H9 (cell line): Measurements from ENCODE around the gene MTMR8. TPM values are rescaled to one million over a fixed set of nuclear protein-coding genes. Genes with fewer than 3 reads are reported as not detected.

ENCODE experiments used
- DNase-seq: peaks from one replicate; pipeline ENCODE4 v3.0.0-alpha.2; 2017
- H2AFZ ChIP-seq: one replicate; pipeline ENCODE4 v1.6.1; 2013; ENCODE audit warnings: mild to moderate bottlenecking, low read length, control low read depth, moderate library complexity
- H2AK5ac ChIP-seq: 2 replicates; pipeline ENCODE4 v1.6.1; 2013; ENCODE audit warnings: low read length, control low read depth, mixed read lengths; ENCODE audit not compliant: insufficient read length
- H2BK120ac ChIP-seq: one replicate; pipeline ENCODE4 v1.6.1; 2013; ENCODE audit warnings: low read depth, mild to moderate bottlenecking, low read length, control low read depth, inconsistent platforms; ENCODE audit not compliant: poor library complexity, severe bottlenecking
- H2BK12ac ChIP-seq: 2 replicates; pipeline ENCODE4 v1.6.1; 2013; ENCODE audit warnings: low read length, control low read depth, mixed read lengths, low read depth; ENCODE audit not compliant: insufficient read length
- H2BK15ac ChIP-seq: 2 replicates; pipeline ENCODE4 v1.6.1; 2013; ENCODE audit warnings: low read depth, low read length, control low read depth
- H2BK20ac ChIP-seq: one replicate; pipeline ENCODE4 v1.6.1; 2013; ENCODE audit warnings: low read depth, mild to moderate bottlenecking, low read length, control low read depth, inconsistent platforms; ENCODE audit not compliant: poor library complexity, severe bottlenecking
- H2BK5ac ChIP-seq: 2 replicates; pipeline ENCODE4 v1.6.1; 2013; ENCODE audit warnings: low read length, control low read depth, mixed read lengths; ENCODE audit not compliant: insufficient read length
- H3K14ac ChIP-seq: 2 replicates; pipeline ENCODE4 v1.6.1; 2013; ENCODE audit warnings: low read length, control low read depth; ENCODE audit not compliant: insufficient read depth
- H3K18ac ChIP-seq: 2 replicates; pipeline ENCODE4 v1.6.1; 2013; ENCODE audit warnings: low read depth, mild to moderate bottlenecking, mixed read lengths, low read length, control low read depth; ENCODE audit not compliant: insufficient read length
- H3K23ac ChIP-seq: 2 replicates; pipeline ENCODE4 v1.6.1; 2013; ENCODE audit warnings: low read length, control low read depth, mixed read lengths, low read depth; ENCODE audit not compliant: insufficient read length
- H3K23me2 ChIP-seq: 2 replicates; pipeline ENCODE4 v1.6.1; 2013; ENCODE audit warnings: low read depth, mild to moderate bottlenecking, mixed read lengths, low read length, control low read depth; ENCODE audit not compliant: insufficient read length, poor library complexity, severe bottlenecking
- H3K27ac ChIP-seq: 2 replicates; pipeline ENCODE4 v1.5.1; 2013; ENCODE audit warnings: low read length, control low read depth, mixed read lengths, low read depth; ENCODE audit not compliant: insufficient read length
- H3K27me3 ChIP-seq: 2 replicates; pipeline ENCODE4 v1.6.1; 2013; ENCODE audit warnings: low read length, control low read depth, inconsistent platforms; ENCODE audit not compliant: insufficient read depth
- H3K4ac ChIP-seq: 2 replicates; pipeline ENCODE4 v1.6.1; 2013; ENCODE audit warnings: low read depth, mild to moderate bottlenecking, control low read depth, inconsistent platforms, low read length, moderate library complexity
- H3K4me1 ChIP-seq: 2 replicates; pipeline ENCODE4 v1.6.1; 2013; ENCODE audit warnings: low read length, control low read depth, inconsistent platforms; ENCODE audit not compliant: insufficient read depth
- H3K4me2 ChIP-seq: 2 replicates; pipeline ENCODE4 v1.6.1; 2013; ENCODE audit warnings: low read length, control low read depth, mixed read lengths; ENCODE audit not compliant: insufficient read length, insufficient read depth
- H3K56ac ChIP-seq: 2 replicates; pipeline ENCODE4 v1.6.1; 2013; ENCODE audit warnings: low read depth, mild to moderate bottlenecking, mixed read lengths, low read length, control low read depth; ENCODE audit not compliant: insufficient read length
- H3K79me1 ChIP-seq: 2 replicates; pipeline ENCODE4 v1.6.1; 2013; ENCODE audit warnings: low read depth, mild to moderate bottlenecking, moderate library complexity, low read length, control low read depth, inconsistent platforms; ENCODE audit not compliant: insufficient read depth, poor library complexity, severe bottlenecking
- H3K79me2 ChIP-seq: 2 replicates; pipeline ENCODE4 v1.6.1; 2013; ENCODE audit warnings: low read length, control low read depth, inconsistent platforms; ENCODE audit not compliant: insufficient read depth
- H3K9ac ChIP-seq: 2 replicates; pipeline ENCODE4 v1.6.1; 2013; ENCODE audit warnings: low read length, control low read depth, mixed read lengths; ENCODE audit not compliant: insufficient read length; ENCODE audit errors: extremely low read depth
- H3K9me3 ChIP-seq: one replicate; pipeline ENCODE4 v1.6.1; 2013; ENCODE audit warnings: low read depth, low read length, inconsistent platforms; ENCODE audit not compliant: control insufficient read depth
- H3T11ph ChIP-seq: one replicate; pipeline ENCODE4 v1.6.1; 2013; ENCODE audit warnings: mild to moderate bottlenecking, low read length, control low read depth, inconsistent platforms
- H4K20me1 ChIP-seq: one replicate; pipeline ENCODE4 v1.6.1; 2013; ENCODE audit not compliant: control insufficient read depth, insufficient read length, insufficient read depth
- H4K5ac ChIP-seq: 2 replicates; pipeline ENCODE4 v1.6.1; 2013; ENCODE audit warnings: low read depth, mild to moderate bottlenecking, mixed read lengths, low read length, control low read depth; ENCODE audit not compliant: insufficient read length
- H4K8ac ChIP-seq: replicated peaks from 2 replicates; pipeline ENCODE4 v1.6.1; 2013; ENCODE audit warnings: low read length, control low read depth, mixed read lengths, low read depth; ENCODE audit not compliant: insufficient read length
- H4K91ac ChIP-seq: 2 replicates; pipeline ENCODE4 v1.6.1; 2013; ENCODE audit warnings: low read depth, mild to moderate bottlenecking, moderate library complexity, mixed read lengths, low read length, control low read depth; ENCODE audit not compliant: insufficient read length
- H3K27ac Mint-ChIP-seq, 3 experiments: 2 replicates in 2 of 3; 3 replicates in 1 of 3; pipeline ENCODE4 v1.8.0; 2020 to 2021; ENCODE audit warnings: mixed read lengths in 3 of 3, mild to moderate bottlenecking in 1 of 3, moderate library complexity in 1 of 3
- H3K27me3 Mint-ChIP-seq: 2 replicates; pipeline ENCODE4 v1.8.0; 2021; ENCODE audit warnings: low read depth, mild to moderate bottlenecking, moderate library complexity, mixed read lengths
- H3K36me3 Mint-ChIP-seq, 3 experiments: 2 replicates in 2 of 3; 3 replicates in 1 of 3; pipeline ENCODE4 v1.8.0; 2020 to 2021; ENCODE audit warnings: low read depth in 3 of 3, mixed read lengths in 3 of 3; ENCODE audit not compliant: insufficient read depth in 1 of 3
- H3K4me1 Mint-ChIP-seq, 2 experiments: 2 replicates each; pipeline ENCODE4 v1.8.0; 2020; ENCODE audit warnings: mixed read lengths in 2 of 2
- H3K4me3 Mint-ChIP-seq, 2 experiments: 2 replicates in 1 of 2; 3 replicates in 1 of 2; pipeline ENCODE4 v1.8.0; 2020 to 2021; ENCODE audit warnings: mild to moderate bottlenecking in 2 of 2, mixed read lengths in 2 of 2, moderate library complexity in 1 of 2
- H3K9me3 Mint-ChIP-seq, 2 experiments: 2 replicates in 1 of 2; 3 replicates in 1 of 2; pipeline ENCODE4 v1.8.0; 2020; ENCODE audit warnings: mild to moderate bottlenecking in 2 of 2, mixed read lengths in 2 of 2, moderate library complexity in 1 of 2
- WGBS: extraction: QIAGEN DNeasy Blood & Tissue Kit; methylation state at CpG from one replicate; pipeline ENCODE4 v1.1.7; 2013; ENCODE audit warnings: missing lambda C conversion rate, low lambda C conversion rate, mixed read lengths; ENCODE audit not compliant: insufficient read length; ENCODE audit errors: extremely low coverage; 5-methylcytosine and 5-hydroxymethylcytosine counted together
- total RNA-seq: library from RNA; stranded (reverse); gene quantifications from 2 replicates; pipeline ENCODE4 v1.2.1, GENCODE V29; 2021
- TF ChIP-seq, protein P1 (sequence below): fragments of 200-600 bp; sonication (generic); conservative IDR thresholded peaks from 3 replicates; pipeline ENCODE4 v1.8.0; 2021; ENCODE audit warnings: antibody characterized with exemption, mild to moderate bottlenecking

The MTMR8 gene
- total RNA-seq, 1 experiment from 2014 or later, result 5.2 TPM

DNA sequence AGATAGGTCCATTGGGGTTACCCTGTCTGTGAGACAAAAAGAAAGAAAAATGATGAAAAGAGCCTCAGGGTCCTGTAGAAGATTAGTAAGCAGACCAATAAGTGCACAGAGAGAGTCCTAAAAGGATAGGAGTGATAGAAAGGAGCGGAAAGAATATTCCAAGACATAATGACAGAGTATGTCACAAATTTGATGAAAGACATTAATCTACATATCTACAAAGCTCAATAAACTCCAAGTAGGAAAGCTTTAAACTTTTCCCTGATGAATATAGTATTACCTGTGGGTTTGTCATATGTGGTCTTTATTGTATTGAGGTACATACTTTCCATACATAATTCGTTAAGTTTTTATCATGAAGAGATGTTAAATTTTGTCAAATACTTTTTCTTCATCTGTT, 73.7 kb downstream of the MTMR8 start:
- Mint-ChIP-seq H3K4me3 (no peak overlapping the region), H3K4me1 (no peaks in the 10 kb centered on the region), H3K36me3 (peaks cover 55 to 81% (median 73%) of the 10 kb centered on the region in 3 experiments), H3K27ac (no peak overlapping the region), H3K27me3 (no peaks in the 10 kb centered on the region), H3K9me3 (peaks cover 88 to 94% of the 10 kb centered on the region in 2 experiments)
- Histone ChIP-seq H3K23ac (no peak overlapping the region), H3K9ac (no peak overlapping the region), H2BK20ac (no peak overlapping the region), H2BK15ac (no peak overlapping the region), H2AFZ (no peak overlapping the region), H3K4ac (no peak overlapping the region), H3K79me1 (no peaks in the 10 kb centered on the region), H3K27ac (no peak overlapping the region), H4K20me1 (no peaks in the 10 kb centered on the region), H3K27me3 (no peaks in the 10 kb centered on the region), H2AK5ac (no peak overlapping the region), H2BK120ac (no peak overlapping the region), H4K5ac (no peak overlapping the region), H3K18ac (no peak overlapping the region), H3K9me3 (peaks cover 15% of the 10 kb centered on the region), H3K56ac (no peak overlapping the region), H4K8ac (no peak overlapping the region), H3K79me2 (no peaks in the 10 kb centered on the region), H3K4me1 (no peaks in the 10 kb centered on the region), H3K14ac (no peak overlapping the region), H3T11ph (no peak overlapping the region), H3K23me2 (no peaks in the 10 kb centered on the region), H2BK5ac (no peak overlapping the region), H3K4me2 (no peak overlapping the region), H4K91ac (no peak overlapping the region), H2BK12ac (no peak overlapping the region)
- WGBS, result no CpG with 5 or more reads among the region's 2 CpGs
- TF ChIP-seq, protein P1, sequence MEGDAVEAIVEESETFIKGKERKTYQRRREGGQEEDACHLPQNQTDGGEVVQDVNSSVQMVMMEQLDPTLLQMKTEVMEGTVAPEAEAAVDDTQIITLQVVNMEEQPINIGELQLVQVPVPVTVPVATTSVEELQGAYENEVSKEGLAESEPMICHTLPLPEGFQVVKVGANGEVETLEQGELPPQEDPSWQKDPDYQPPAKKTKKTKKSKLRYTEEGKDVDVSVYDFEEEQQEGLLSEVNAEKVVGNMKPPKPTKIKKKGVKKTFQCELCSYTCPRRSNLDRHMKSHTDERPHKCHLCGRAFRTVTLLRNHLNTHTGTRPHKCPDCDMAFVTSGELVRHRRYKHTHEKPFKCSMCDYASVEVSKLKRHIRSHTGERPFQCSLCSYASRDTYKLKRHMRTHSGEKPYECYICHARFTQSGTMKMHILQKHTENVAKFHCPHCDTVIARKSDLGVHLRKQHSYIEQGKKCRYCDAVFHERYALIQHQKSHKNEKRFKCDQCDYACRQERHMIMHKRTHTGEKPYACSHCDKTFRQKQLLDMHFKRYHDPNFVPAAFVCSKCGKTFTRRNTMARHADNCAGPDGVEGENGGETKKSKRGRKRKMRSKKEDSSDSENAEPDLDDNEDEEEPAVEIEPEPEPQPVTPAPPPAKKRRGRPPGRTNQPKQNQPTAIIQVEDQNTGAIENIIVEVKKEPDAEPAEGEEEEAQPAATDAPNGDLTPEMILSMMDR, result no peak
- no peak for DNase-seq
